GM12891 (cell line): ENCODE measurements around the gene DDRGK1.

Experiments used
- POLR2A ChIP-seq: IDR thresholded peaks from 2 replicates; pipeline ENCODE4 v1.6.1; 2011; ENCODE audit warnings: low read depth, low read length, control low read depth
- POLR2AphosphoS5 ChIP-seq: IDR thresholded peaks from 2 replicates; pipeline ENCODE4 v1.6.1; 2011; ENCODE audit warnings: low read depth, low read length, control low read depth

GRCh38 chr20:3240776-3241363 is 36.4 kb upstream of the DDRGK1 start:
- no peak for TF ChIP-seq POLR2A
- no peak for TF ChIP-seq POLR2AphosphoS5
